MM.1S (cell line): Measurements from ENCODE around the gene ANO3.

Experiments used
- EZH2 ChIP-seq: fragments of 300-600 bp; sonication (generic); optimal IDR thresholded peaks from 2 replicates; pipeline ENCODE3; 2017; ENCODE audit warnings: low read depth, mild to moderate bottlenecking, antibody characterized with exemption, low read length, mixed read lengths
- EZH2phosphoT487 ChIP-seq: fragments of 300-600 bp; sonication (generic); IDR thresholded peaks from 2 replicates; pipeline ENCODE4 v1.6.1; 2018; ENCODE audit warnings: antibody characterized with exemption, low read length
- TF ChIP-seq, protein P1 (sequence below): fragments of 300-600 bp; sonication (generic); IDR thresholded peaks from 2 replicates; pipeline ENCODE4 v1.5.1; 2016; ENCODE audit warnings: antibody characterized with exemption, low read length, mixed read lengths

- TF ChIP-seq, protein P1, sequence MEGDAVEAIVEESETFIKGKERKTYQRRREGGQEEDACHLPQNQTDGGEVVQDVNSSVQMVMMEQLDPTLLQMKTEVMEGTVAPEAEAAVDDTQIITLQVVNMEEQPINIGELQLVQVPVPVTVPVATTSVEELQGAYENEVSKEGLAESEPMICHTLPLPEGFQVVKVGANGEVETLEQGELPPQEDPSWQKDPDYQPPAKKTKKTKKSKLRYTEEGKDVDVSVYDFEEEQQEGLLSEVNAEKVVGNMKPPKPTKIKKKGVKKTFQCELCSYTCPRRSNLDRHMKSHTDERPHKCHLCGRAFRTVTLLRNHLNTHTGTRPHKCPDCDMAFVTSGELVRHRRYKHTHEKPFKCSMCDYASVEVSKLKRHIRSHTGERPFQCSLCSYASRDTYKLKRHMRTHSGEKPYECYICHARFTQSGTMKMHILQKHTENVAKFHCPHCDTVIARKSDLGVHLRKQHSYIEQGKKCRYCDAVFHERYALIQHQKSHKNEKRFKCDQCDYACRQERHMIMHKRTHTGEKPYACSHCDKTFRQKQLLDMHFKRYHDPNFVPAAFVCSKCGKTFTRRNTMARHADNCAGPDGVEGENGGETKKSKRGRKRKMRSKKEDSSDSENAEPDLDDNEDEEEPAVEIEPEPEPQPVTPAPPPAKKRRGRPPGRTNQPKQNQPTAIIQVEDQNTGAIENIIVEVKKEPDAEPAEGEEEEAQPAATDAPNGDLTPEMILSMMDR, result no peak
- TF ChIP-seq EZH2, result no peak
- no peak for TF ChIP-seq EZH2phosphoT487
Measured at GRCh38 chr11:26412955-26413354, 81.0 kb downstream of the ANO3 start.
